Measurements from ENCODE around the gene ZBTB42.

- TF ChIP-seq RAD21 (IDR thresholded peaks at IDR 0.05; ENCODE audit: low read length) = no peak
- TF ChIP-seq CTCF (conservative IDR thresholded peaks at IDR 0.05; ENCODE audit: low read depth, low read length) = no peak
- TF ChIP-seq POLR2A (IDR thresholded peaks at IDR 0.05; ENCODE audit: low read depth, low read length) = no peak
- no peak for TF ChIP-seq USF2 (IDR thresholded peaks at IDR 0.05; ENCODE audit: low read depth, low read length)
- no peak for TF ChIP-seq CHD1 (IDR thresholded peaks at IDR 0.05; ENCODE audit: low read depth, low read length)
Measured at GRCh38 chr14:104786091-104786586, 14.8 kb upstream of the ZBTB42 start.
